Stimulated activated naive B cell treated with anti-CD40 and anti-IgM and Interleukin-4, amounts not matched to agents 10 μg/mL and 1 μg/mL and 100 μg/mL, for 72 hours (primary cell): ENCODE results near the gene CPT1C.

ENCODE experiments used
- ATAC-seq, 2 donors: fragments of 150-1000 bp; cut with Tn5 transposase; replicated peaks; 2 replicates each; pipeline ENCODE4 v1.10.0; 2021; ENCODE audit warnings: moderate library complexity in 1 of 2
- DNase-seq: peaks from one replicate; pipeline ENCODE4 v3.0.0; 2021
- H3K27ac Mint-ChIP-seq: one replicate; pipeline ENCODE4 v1.8.0; 2022; ENCODE audit warnings: mild to moderate bottlenecking, mixed read lengths
- H3K27me3 Mint-ChIP-seq, 2 donors: one replicate each; pipeline ENCODE4 v1.8.0; 2022; ENCODE audit warnings: mixed read lengths in 2 of 2
- H3K36me3 Mint-ChIP-seq, 2 donors: one replicate each; pipeline ENCODE4 v1.8.0; 2022; ENCODE audit warnings: mixed read lengths in 2 of 2, mild to moderate bottlenecking in 1 of 2
- H3K4me1 Mint-ChIP-seq, 2 donors: one replicate each; pipeline ENCODE4 v1.8.0; 2022; ENCODE audit warnings: mixed read lengths in 2 of 2, mild to moderate bottlenecking in 1 of 2
- H3K4me3 Mint-ChIP-seq, 2 donors: one replicate each; pipeline ENCODE4 v1.8.0; 2022; ENCODE audit warnings: mild to moderate bottlenecking in 2 of 2, mixed read lengths in 2 of 2, moderate library complexity in 1 of 2
- H3K9me3 Mint-ChIP-seq, 2 donors: one replicate each; pipeline ENCODE4 v1.8.0; 2022; ENCODE audit warnings: mixed read lengths in 2 of 2, mild to moderate bottlenecking in 1 of 2

The CPT1C gene

DNA sequence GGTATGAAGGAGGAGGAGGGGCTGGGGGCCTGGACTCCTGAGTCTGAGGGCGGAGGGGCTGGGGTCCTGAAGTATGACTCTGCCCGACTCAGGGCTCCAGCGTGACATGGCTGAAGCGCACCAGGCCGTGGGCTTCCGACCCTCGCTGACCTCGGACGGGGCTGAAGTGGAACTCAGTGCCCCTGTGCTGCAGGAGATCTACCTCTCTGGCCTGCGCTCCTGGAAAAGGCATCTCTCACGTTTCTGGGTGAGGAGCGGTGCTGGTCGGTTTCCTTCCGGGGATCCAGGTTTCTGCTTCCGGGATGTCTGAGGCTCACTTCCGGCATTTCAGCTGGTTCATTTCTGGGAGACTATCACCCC, 1.2 kb downstream of the CPT1C start:
- Mint-ChIP-seq H3K27me3 (peaks cover 29 to 52% of the 10 kb centered on the region in 2 donors), H3K27ac (peak overlapping the region; percentile 37), H3K4me1 (peaks cover 25 to 36% of the 10 kb centered on the region in 2 donors), H3K9me3 (no peaks in the 10 kb centered on the region), H3K36me3 (peaks cover 24 to 35% of the 10 kb centered on the region in 2 donors), H3K4me3 (no peak overlapping the region)
- ATAC-seq: no peak
- DNase-seq: no peak

DNA sequence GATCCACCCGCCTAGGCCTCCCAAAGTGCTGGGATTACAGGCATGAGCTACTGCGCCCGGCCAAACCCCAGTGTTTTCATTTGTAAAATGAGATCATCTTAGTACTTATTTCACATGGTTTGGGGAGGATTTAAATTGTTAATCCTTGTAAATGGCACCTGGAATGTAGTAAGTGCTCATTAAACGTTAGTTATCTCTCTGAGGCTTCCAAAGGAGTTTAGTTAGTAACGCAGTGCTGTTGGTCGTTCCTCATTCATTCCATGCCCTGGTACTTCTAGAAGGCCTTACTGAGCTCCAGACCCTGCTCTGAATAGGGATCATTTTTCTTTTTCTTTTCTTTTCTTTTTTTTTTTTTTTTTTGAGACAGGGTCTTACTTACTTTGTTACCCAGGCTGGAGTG, 5.2 kb downstream of the CPT1C start:
- Mint-ChIP-seq H3K27ac (no peak overlapping the region), H3K36me3 (no peaks in the 10 kb centered on the region), H3K4me3 (no peak overlapping the region), H3K4me1 (peaks cover 0 to 2% of the 10 kb centered on the region in 2 donors), H3K9me3 (no peaks in the 10 kb centered on the region), H3K27me3 (peaks cover 21 to 45% of the 10 kb centered on the region in 2 donors)
- no peak for ATAC-seq
- no peak for DNase-seq

DNA sequence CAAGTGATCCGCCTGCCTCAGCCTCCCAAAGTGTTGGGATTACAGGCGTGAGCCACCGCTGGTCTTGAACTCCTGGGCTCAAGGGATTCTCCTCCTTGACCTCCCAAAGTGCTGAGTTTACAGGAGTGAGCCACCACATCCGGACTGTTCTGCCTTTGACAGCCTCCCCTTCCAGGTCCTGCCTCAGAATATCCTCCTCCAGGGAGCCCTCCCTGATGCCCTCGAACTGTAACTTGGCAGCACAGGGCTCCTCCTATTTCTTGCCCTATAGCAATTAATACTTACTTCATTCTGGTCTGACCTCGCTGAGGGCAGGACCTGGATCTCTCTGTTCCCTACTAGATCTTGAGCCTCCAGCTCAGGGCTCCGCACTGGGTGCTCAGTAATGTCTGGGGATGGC, 5.9 kb downstream of the CPT1C start:
- ATAC-seq (no peak), DNase-seq (no peak)
- Mint-ChIP-seq H3K4me3 (no peak overlapping the region), H3K27ac (no peak overlapping the region), H3K36me3 (no peaks in the 10 kb centered on the region), H3K4me1 (no peaks in the 10 kb centered on the region), H3K27me3 (peaks cover 20 to 46% of the 10 kb centered on the region in 2 donors), H3K9me3 (no peaks in the 10 kb centered on the region)

DNA sequence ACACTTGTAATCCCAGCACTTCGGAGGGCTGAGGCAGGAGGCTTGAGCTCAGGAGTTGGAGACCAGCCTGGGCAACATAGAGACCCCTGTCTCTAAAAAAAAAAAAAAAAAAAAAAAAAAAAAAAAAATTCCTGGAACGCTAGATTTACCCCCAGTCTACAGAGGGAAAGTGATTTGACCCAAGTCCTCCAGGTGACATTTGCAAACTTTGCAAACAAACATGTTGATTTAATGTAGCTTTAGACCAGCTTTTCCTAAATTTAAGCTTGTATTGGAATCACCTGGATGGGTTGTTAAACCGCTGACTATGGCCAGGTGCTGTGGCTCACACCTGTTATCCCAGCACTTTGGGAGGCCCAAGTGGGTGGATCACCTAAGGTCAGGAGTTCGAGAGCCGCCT, 8.4 kb downstream of the CPT1C start:
- Mint-ChIP-seq H3K27ac (no peak overlapping the region), H3K36me3 (no peaks in the 10 kb centered on the region), H3K9me3 (no peaks in the 10 kb centered on the region), H3K27me3 (peaks cover 11 to 24% of the 10 kb centered on the region in 2 donors), H3K4me3 (no peak overlapping the region), H3K4me1 (no peaks in the 10 kb centered on the region)
- DNase-seq (no peak), ATAC-seq (no peak)

DNA sequence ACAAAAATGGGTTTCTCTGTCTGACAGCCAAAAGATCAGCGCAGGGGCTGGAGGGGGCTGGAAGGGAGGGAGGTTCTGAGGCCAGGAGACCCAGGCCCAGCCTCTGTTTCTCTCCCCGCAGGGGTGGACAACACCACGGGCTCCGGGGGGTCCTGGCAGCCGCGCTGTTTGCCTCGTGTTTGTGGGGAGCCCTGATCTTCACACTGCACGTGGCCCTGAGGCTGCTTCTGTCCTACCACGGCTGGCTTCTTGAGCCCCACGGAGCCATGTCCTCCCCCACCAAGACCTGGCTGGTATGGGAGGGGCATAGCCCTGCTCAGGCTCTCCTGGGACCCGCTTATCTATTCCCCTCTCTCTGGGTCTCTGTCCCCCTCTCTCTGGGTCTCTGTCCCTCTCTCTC, 9.6 kb downstream of the CPT1C start:
- H3K9me3 Mint-ChIP-seq: no peaks in the 10 kb centered on the region
- no peak overlapping the region for H3K27ac Mint-ChIP-seq
- DNase-seq (no peak), ATAC-seq (peak in 1 of 2 donors; percentile 31)
- H3K27me3 Mint-ChIP-seq: peaks cover 11 to 20% of the 10 kb centered on the region in 2 donors
- no peak overlapping the region for H3K4me3 Mint-ChIP-seq
- no peaks in the 10 kb centered on the region for H3K36me3 Mint-ChIP-seq
- H3K4me1 Mint-ChIP-seq: no peaks in the 10 kb centered on the region

DNA sequence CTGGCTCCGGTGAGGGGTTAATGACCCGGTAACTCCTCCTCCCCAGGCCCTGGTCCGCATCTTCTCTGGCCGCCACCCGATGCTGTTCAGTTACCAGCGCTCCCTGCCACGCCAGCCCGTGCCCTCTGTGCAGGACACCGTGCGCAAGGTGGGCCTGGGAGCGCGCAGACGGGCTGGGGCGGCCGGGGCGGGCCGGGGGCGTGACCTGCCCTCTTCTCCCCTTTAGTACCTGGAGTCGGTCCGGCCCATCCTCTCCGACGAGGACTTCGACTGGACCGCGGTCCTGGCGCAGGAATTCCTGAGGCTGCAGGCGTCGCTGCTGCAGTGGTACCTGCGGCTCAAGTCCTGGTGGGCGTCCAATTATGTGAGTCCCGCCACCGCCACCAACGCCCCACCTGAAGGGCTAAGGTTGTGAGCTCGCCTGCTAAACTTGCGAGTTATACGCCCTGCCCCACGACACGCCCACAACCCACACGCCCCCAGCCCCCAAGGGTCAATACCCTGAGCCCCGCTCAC, 10.4 kb downstream of the CPT1C start:
- Mint-ChIP-seq H3K36me3 (no peaks in the 10 kb centered on the region), H3K4me3 (no peak overlapping the region), H3K4me1 (no peaks in the 10 kb centered on the region), H3K9me3 (no peaks in the 10 kb centered on the region), H3K27ac (no peak overlapping the region), H3K27me3 (peaks cover 11 to 20% of the 10 kb centered on the region in 2 donors)
- ATAC-seq (no peak), DNase-seq (no peak)

DNA sequence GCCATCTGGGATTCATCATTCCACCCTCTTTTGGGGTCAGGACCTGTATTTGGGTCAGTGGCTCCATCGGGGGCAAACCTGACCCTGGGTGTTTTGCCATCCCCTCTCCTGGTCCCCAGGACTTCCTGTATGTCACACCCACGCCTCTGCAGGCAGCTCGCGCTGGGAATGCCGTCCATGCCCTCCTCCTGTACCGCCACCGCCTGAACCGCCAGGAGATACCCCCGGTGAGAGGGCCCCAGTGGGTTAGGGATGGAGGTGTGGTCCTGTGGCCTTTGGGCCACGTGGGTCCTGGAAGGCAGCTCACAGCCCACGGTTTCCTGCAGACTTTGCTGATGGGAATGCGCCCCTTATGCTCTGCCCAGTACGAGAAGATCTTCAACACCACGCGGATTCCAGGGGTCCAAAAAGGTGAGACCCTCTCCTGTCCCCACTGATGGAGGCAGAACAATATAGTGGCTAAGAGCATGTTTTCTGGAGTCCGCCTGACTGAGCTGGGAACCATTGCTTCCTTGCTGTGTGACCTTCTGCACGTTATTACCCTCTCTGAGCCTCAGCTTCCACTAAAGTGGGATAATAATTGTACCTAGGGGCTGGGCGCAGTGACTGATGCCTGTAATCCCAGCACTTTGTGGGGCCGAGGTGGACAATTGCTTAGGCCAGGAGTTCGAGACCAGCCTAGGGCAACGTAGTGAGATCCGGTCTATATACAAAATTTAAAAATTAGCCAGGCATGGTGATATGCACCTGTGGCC, 14.1 kb downstream of the CPT1C start:
- Mint-ChIP-seq H3K27ac (no peak overlapping the region), H3K27me3 (peaks cover 20 to 29% of the 10 kb centered on the region in 2 donors), H3K4me1 (no peaks in the 10 kb centered on the region), H3K36me3 (no peaks in the 10 kb centered on the region), H3K9me3 (peaks cover 4% of the 10 kb centered on the region in 2 donors), H3K4me3 (no peak overlapping the region)
- DNase-seq (no peak), ATAC-seq (no peak)

DNA sequence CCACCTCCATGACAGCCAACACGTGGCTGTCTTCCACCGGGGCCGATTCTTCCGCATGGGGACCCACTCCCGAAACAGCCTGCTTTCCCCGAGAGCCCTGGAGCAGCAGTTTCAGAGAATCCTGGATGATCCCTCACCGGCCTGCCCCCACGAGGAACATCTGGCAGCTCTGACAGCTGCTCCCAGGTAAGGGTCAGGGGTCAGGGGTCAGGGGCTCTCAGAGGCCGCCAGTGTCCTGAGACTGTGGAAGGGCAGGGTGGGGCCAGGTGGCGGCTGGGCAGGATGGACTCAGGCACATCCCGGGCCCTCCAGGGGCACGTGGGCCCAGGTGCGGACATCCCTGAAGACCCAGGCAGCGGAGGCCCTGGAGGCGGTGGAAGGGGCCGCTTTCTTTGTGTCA, 15.0 kb downstream of the CPT1C start:
- ATAC-seq (no peak), DNase-seq (no peak)
- no peak overlapping the region for H3K4me3 Mint-ChIP-seq
- H3K36me3 Mint-ChIP-seq: no peaks in the 10 kb centered on the region
- H3K27me3 Mint-ChIP-seq: peaks cover 16 to 33% of the 10 kb centered on the region in 2 donors
- no peak overlapping the region for H3K27ac Mint-ChIP-seq
- H3K4me1 Mint-ChIP-seq: no peaks in the 10 kb centered on the region
- H3K9me3 Mint-ChIP-seq: peaks cover 4% of the 10 kb centered on the region in 2 donors

DNA sequence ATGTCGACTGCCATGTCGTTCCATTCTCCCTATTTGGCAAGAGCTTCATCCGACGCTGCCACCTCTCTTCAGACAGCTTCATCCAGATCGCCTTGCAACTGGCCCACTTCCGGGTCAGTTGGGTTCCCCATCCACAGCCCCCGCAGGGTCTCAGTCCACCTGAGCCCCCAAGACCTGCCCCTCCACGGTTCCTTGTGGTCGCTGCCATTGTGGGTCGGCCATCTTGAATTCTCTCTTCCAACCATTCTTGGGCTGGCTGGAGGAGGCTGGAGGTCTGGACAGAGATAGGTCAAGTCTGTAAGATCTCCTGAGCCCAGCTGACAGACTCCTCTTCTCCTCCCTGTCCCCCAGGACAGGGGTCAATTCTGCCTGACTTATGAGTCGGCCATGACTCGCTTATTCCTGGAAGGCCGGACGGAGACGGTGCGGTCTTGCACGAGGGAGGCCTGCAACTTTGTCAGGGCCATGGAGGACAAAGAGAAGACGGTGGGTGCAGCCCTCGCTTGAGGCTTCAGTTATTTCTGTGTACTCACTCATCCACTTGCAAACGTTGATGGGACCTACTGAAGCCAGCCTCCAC, 19.5 kb downstream of the CPT1C start:
- Mint-ChIP-seq H3K4me1 (no peaks in the 10 kb centered on the region), H3K36me3 (no peaks in the 10 kb centered on the region), H3K9me3 (peaks cover 4% of the 10 kb centered on the region in 2 donors), H3K4me3 (no peak overlapping the region), H3K27me3 (peaks cover 17 to 42% of the 10 kb centered on the region in 2 donors), H3K27ac (no peak overlapping the region)
- ATAC-seq (no peak), DNase-seq (no peak)

DNA sequence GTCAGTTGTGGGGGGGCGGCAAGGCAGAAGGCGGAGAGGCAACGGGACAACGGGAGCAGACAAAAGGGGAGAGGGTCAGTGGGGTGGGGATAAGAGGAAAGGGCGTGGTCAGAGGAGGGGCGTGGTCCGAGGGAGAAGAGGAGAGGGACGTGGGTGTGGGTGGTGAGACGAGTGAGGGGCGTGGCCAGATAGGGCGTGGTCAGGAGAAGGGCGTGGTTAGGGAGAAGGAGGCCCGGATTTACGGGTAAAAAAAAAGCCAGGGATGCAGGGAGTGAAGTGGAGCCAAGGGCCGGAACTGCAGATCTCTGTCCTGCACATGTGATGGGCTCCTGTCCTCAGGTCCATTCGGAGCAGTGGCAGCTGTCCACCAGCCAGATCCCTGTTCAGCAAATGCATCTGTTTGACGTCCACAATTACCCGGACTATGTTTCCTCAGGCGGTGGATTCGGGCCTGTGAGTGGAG, 21.5 kb downstream of the CPT1C start:
- no peak for DNase-seq
- no peaks in the 10 kb centered on the region for H3K36me3 Mint-ChIP-seq
- no peak overlapping the region for H3K4me3 Mint-ChIP-seq
- peaks cover 4% of the 10 kb centered on the region in 2 donors for H3K9me3 Mint-ChIP-seq
- no peak for ATAC-seq
- peaks cover 17 to 37% of the 10 kb centered on the region in 2 donors for H3K27me3 Mint-ChIP-seq
- H3K27ac Mint-ChIP-seq: no peak overlapping the region
- peaks cover under 1 to 5% of the 10 kb centered on the region in 2 donors for H3K4me1 Mint-ChIP-seq

DNA sequence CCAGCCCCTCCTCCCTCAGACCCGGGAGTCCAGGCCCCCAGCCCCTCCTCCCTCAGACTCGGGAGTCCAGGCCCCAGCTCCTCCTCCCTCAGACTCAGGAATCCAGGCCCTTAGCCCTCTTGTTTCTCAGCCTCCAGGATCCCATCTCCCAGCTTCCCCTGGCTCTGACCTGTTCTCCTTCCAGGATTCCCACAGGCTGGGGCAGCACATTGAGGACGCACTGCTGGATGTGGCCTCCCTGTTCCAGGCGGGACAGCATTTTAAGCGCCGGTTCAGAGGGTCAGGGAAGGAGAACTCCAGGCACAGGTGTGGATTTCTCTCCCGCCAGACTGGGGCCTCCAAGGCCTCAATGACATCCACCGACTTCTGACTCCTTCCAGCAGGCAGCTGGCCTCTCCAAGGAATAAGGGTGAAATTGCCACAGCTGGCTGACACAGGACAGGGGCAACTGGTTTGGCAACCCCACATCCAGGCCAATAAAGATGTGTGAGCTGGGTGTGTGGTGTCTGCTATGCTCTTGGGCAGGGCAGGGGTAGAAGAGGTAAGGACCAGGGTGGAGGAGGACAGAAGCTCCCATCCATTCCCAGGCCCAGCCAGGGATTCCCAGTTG, 22.4 kb downstream of the CPT1C start:
- H3K4me3 Mint-ChIP-seq: no peak overlapping the region
- peaks cover 0 to 3% of the 10 kb centered on the region in 2 donors for H3K36me3 Mint-ChIP-seq
- H3K27ac Mint-ChIP-seq: no peak overlapping the region
- no peak for ATAC-seq
- H3K9me3 Mint-ChIP-seq: peaks cover 4% of the 10 kb centered on the region in 2 donors
- peaks cover 17 to 37% of the 10 kb centered on the region in 2 donors for H3K27me3 Mint-ChIP-seq
- H3K4me1 Mint-ChIP-seq: peaks cover 4 to 12% of the 10 kb centered on the region in 2 donors
- no peak for DNase-seq

DNA sequence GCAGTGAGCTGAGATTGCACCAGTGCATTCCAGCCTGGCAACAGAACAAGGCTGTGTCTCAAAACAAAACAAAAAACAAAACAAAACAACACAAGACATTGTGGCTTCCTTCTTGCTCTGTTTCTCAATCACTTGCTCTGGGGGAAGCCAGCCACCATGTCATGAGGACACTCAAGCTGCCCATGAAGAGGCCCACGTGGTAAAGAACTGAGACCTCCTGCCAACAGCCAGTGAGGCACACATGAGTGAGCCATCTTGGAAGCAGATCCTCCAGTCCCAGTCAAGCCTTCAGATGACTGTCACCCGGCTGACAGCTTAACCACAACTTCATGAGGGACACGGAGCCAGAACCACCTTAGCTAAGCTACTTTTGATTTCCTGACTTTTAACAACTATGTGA, 25.2 kb downstream of the CPT1C start:
- no peak for DNase-seq
- Mint-ChIP-seq H3K4me1 (peaks cover 8 to 23% of the 10 kb centered on the region in 2 donors), H3K9me3 (peaks cover 0 to 2% of the 10 kb centered on the region in 2 donors), H3K27me3 (peaks cover 8 to 16% of the 10 kb centered on the region in 2 donors), H3K27ac (no peak overlapping the region), H3K36me3 (peaks cover 3% of the 10 kb centered on the region in 2 donors), H3K4me3 (no peak overlapping the region)
- no peak for ATAC-seq

DNA sequence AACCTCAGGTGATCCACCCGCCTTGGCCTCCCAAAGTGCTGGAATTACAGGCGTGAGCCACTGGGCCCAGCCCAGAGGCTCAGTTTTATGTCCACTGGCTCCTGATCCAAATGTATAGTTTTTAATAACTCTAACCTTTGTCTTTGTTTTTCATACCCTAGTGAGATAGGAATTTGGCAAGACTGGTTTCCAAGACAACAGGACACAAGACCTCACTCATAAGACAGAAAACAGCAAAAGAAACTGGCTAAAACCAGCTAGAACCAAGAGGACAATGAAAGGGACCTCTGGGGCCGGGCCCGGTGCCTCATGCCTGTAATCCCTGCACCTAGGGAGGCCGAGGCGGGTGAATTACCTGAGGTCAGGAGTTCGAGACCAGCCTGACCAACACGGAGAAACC, 27.6 kb downstream of the CPT1C start:
- Mint-ChIP-seq H3K9me3 (peaks cover 0 to 2% of the 10 kb centered on the region in 2 donors), H3K27me3 (peaks cover 0 to 6% of the 10 kb centered on the region in 2 donors), H3K27ac (peak overlapping the region; percentile 65), H3K36me3 (peaks cover 3% of the 10 kb centered on the region in 2 donors), H3K4me3 (peak overlapping the region; percentile 52 to 82), H3K4me1 (peaks cover 8 to 23% of the 10 kb centered on the region in 2 donors)
- DNase-seq: no peak
- no peak for ATAC-seq

DNA sequence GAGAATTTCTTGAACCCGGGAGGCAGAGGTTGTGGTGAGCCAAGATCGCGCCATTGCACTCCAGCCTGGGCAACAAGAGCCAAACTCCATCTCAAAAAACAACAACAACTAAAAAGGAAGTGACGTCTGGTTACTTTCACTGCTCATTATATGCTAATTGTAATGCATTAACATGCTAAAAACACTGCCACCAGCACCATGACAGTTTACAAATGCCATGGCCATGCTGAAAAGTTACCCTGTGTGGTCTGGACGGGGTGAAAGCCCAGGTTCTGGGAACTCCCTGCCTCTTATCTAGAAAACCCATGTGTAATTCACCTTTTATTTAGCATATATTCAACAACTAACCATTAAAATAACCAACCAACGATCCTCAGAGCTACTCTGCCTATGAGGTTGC, 28.1 kb downstream of the CPT1C start:
- H3K27me3 Mint-ChIP-seq: peaks cover 0 to 6% of the 10 kb centered on the region in 2 donors
- peaks cover 3% of the 10 kb centered on the region in 2 donors for H3K36me3 Mint-ChIP-seq
- ATAC-seq (peak; percentile 65 to 73), DNase-seq (no peak)
- H3K9me3 Mint-ChIP-seq: peaks cover 0 to 2% of the 10 kb centered on the region in 2 donors
- peaks cover 8 to 23% of the 10 kb centered on the region in 2 donors for H3K4me1 Mint-ChIP-seq
- peak overlapping the region; percentile 67 for H3K27ac Mint-ChIP-seq
- no peak overlapping the region for H3K4me3 Mint-ChIP-seq
